Activated T-cell treated with anti-CD3 and anti-CD28 coated beads for 1 hour (primary cell): ENCODE data around the gene RNASE4.

ENCODE experiments used
- DNase-seq: peaks from one replicate; pipeline ENCODE4 v3.0.0-alpha.2; 2020; ENCODE audit warnings: low read depth

RNASE4 gene

GRCh38 chr14:20745571-20746358 is 61.4 kb downstream of the RNASE4 start, which contains the start of gene EDDM3A:
TSS of gene EDDM3A (plus strand) at chr14:20745887. CDS start at chr14:20747581, 1,694 bp downstream.
- DNase-seq, result no peak

GRCh38 chr14:20746566-20746965 is 62.2 kb downstream of the RNASE4 start:
- no peak for DNase-seq

GRCh38 chr14:20748439-20748838 is 64.1 kb downstream of the RNASE4 start:
- DNase-seq, result no peak

- DNase-seq, result no peak
These were observed 65.8 kb downstream of the RNASE4 start for GRCh38 chr14:20750194-20750593.
